ENCODE data around the gene PPP1R12B.

PPP1R12B gene

DNA sequence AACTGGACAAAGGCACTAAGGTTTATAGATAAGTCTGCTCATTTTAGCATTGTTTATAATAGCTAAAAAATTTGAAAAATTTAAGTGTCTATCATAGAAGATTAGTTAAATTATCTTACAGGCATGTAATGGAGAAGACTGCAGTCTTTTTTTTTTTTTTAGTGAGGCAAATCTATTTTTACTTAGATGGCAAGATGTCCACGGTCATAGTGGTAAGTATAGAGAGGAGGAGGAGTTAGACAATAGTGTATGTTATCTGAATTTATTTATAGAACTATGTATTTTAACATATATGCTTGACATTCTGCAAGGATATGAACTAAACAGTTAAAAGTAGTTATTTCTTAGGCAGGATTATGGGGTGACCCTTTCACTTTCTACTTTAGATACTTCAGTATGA is 212.7 kb downstream of the PPP1R12B start:
- H3K27ac ChIP-seq = no peak overlapping the region
- no peak for DNase-seq
- TF ChIP-seq, protein P1, sequence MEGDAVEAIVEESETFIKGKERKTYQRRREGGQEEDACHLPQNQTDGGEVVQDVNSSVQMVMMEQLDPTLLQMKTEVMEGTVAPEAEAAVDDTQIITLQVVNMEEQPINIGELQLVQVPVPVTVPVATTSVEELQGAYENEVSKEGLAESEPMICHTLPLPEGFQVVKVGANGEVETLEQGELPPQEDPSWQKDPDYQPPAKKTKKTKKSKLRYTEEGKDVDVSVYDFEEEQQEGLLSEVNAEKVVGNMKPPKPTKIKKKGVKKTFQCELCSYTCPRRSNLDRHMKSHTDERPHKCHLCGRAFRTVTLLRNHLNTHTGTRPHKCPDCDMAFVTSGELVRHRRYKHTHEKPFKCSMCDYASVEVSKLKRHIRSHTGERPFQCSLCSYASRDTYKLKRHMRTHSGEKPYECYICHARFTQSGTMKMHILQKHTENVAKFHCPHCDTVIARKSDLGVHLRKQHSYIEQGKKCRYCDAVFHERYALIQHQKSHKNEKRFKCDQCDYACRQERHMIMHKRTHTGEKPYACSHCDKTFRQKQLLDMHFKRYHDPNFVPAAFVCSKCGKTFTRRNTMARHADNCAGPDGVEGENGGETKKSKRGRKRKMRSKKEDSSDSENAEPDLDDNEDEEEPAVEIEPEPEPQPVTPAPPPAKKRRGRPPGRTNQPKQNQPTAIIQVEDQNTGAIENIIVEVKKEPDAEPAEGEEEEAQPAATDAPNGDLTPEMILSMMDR (IDR thresholded peaks at IDR 0.05; ENCODE audit: low read depth, low read length, missing control alignments) = no peak
- in situ Hi-C loops (cut with HindIII; ENCODE audit: low pct_ligation_motif_present, low sequenced_read_pairs) = no loop called here
- H3K27me3 ChIP-seq (replicated peaks) = no peaks in the 10 kb centered on the region
- H3K4me3 ChIP-seq (ENCODE audit: low read depth, low read length) = no peak overlapping the region
- no peaks in the 10 kb centered on the region for H3K36me3 ChIP-seq (replicated peaks)

DNA sequence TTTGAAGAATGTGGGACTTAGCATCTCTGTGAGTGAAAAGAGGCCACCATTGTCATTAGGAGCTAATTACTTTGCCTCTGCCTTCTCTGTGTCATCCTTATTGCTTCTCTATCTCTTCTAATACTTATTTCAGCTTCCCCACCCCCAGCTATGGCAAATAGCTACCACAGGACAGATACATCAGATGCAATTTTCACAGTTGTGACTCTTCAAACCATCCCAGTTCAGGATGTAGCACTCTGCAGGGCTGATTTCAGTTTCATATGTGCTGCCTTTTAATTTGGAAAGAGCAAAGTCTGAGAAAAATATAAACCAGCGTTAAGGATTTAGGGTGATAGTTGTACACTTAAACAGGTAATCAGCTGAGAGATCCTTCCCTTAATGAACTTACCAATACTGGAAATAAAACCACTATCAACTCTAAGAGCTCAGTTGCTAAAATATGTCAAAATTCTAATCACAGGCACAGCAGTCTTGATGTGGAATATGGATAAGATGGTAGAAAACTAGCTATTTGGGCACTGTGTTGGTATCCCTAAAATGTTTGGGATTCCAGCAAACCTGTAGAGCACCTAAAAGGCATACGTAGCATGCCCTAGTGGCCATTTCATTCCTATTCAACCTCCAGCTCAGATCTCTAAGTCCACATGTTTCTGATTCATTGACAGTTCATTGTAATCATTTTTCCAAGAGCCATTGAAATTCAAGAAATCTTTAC is 213.4 kb downstream of the PPP1R12B start:
- in situ Hi-C loops (cut with HindIII; ENCODE audit: low pct_ligation_motif_present, low sequenced_read_pairs) = no loop called here
- DNase-seq = no peak
- no peak overlapping the region for H3K4me3 ChIP-seq (ENCODE audit: low read depth, low read length)
- H3K27me3 ChIP-seq (replicated peaks) = no peaks in the 10 kb centered on the region
- no peaks in the 10 kb centered on the region for H3K36me3 ChIP-seq (replicated peaks)
- no peak overlapping the region for H3K27ac ChIP-seq
- TF ChIP-seq, protein P1 (IDR thresholded peaks at IDR 0.05; ENCODE audit: low read depth, low read length, missing control alignments) = no peak

DNA sequence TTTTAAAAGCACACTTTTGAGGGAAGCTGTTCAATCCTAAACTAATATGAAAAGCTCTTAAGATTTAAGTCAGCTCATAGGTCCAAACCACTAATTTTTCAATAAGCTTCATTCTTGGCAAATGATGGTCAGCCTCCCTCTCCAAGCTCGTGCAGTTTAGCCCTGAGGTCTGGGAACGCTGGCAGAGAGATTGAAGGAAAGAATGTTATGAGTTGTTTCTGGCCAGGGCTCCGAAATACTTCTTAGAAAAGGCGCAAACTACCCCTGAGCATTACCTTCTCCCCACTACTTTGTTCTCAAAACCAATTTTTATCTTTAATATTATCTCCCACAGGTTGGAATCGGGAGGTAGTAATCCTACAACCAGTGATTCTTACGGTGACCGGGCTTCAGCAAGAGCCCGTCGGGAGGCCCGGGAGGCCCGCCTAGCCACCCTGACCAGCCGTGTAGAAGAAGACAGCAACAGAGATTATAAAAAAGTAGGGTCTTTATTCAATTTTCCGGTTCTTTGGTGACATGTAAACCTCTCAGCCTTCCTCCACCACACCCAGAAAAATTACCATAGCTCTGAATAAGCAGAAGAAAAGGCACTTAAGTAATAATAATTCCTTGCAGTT is 214.1 kb downstream of the PPP1R12B start:
- no peak for DNase-seq
- no peak overlapping the region for H3K27ac ChIP-seq
- no peaks in the 10 kb centered on the region for H3K36me3 ChIP-seq (replicated peaks)
- in situ Hi-C loops (cut with HindIII; ENCODE audit: low pct_ligation_motif_present, low sequenced_read_pairs) = no loop called here
- H3K27me3 ChIP-seq (replicated peaks) = no peaks in the 10 kb centered on the region
- H3K4me3 ChIP-seq (ENCODE audit: low read depth, low read length) = no peak overlapping the region
- TF ChIP-seq, protein P1 (IDR thresholded peaks at IDR 0.05; ENCODE audit: low read depth, low read length, missing control alignments) = no peak

DNA sequence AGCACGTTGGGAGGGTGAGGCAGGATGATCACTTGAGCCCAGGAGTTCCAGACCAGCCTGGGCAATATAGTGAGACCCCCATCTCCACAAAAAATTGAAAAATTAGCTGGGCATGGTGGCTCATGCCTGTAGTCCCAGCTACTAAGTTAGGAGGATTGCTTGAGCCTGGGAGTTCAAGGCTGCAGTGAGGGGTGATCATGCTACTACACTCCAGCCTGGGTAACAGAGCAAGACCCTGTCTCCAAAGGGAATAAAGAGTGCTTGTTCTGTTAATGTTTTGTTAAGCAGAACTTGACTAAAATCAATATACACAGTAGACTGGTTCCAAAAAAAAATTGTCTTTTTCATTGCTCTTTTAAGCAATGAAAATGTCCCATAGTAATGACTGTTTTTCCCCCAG is 215.3 kb downstream of the PPP1R12B start:
- H3K4me3 ChIP-seq (ENCODE audit: low read depth, low read length) = no peak overlapping the region
- H3K27me3 ChIP-seq (replicated peaks) = no peaks in the 10 kb centered on the region
- no peak overlapping the region for H3K27ac ChIP-seq
- H3K36me3 ChIP-seq (replicated peaks) = no peaks in the 10 kb centered on the region
- no peak for DNase-seq
- TF ChIP-seq, protein P1 (IDR thresholded peaks at IDR 0.05; ENCODE audit: low read depth, low read length, missing control alignments) = no peak
- in situ Hi-C loops (cut with HindIII; ENCODE audit: low pct_ligation_motif_present, low sequenced_read_pairs) = no loop called here

DNA sequence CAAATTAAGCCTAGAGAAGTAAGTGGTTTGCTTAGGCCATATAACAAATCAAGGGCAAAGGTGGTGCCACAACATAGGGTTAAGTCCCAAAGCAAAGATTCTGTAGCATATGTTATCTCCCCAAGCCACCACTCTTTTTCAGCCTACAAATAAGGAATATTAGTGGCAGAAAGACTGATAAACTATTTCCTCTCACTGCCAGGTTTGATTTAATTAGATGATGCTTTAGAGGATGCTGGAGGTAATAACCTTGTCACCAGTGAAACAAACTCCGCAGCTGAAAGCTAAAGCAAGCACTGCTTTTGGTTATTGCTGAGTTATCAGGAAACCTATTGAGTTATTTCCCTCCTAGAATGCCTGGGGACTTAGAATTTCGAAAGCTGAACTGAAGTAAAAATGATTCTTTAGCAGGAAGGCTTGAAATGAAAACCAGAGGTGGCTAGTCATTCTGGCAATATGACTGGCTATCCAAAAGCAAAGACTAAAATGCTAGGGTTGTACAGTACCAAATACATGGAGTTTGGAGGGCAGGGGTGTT is 216.5 kb downstream of the PPP1R12B start:
- Histone ChIP-seq H3K27ac (no peak overlapping the region), H3K36me3 (replicated peaks) (no peaks in the 10 kb centered on the region), H3K27me3 (replicated peaks) (no peaks in the 10 kb centered on the region), H3K4me3 (ENCODE audit: low read depth, low read length) (no peak overlapping the region)
- TF ChIP-seq, protein P1 (IDR thresholded peaks at IDR 0.05; ENCODE audit: low read depth, low read length, missing control alignments) = no peak
- in situ Hi-C loops (cut with HindIII; ENCODE audit: low pct_ligation_motif_present, low sequenced_read_pairs) = no loop called here
- DNase-seq = no peak
